IPS-18c (cell line): ENCODE results near the gene LORICRIN.

Experiments used
- H3K4me3 ChIP-seq: 2 replicates; pipeline ENCODE4 v1.7.0; 2013; ENCODE audit warnings: low read depth, mild to moderate bottlenecking, low read length, moderate library complexity; ENCODE audit not compliant: insufficient read depth
- H3K9me3 ChIP-seq: one replicate; pipeline ENCODE4 v1.6.1; 2013; ENCODE audit warnings: mild to moderate bottlenecking, low read length, moderate library complexity; ENCODE audit not compliant: control insufficient read depth, insufficient read depth

LORICRIN gene

GRCh38 chr1:153245466-153245865 lies 14.0 kb upstream of the LORICRIN start:
- H3K4me3 ChIP-seq = no peak overlapping the region
- H3K9me3 ChIP-seq = no peaks in the 10 kb centered on the region

DNA sequence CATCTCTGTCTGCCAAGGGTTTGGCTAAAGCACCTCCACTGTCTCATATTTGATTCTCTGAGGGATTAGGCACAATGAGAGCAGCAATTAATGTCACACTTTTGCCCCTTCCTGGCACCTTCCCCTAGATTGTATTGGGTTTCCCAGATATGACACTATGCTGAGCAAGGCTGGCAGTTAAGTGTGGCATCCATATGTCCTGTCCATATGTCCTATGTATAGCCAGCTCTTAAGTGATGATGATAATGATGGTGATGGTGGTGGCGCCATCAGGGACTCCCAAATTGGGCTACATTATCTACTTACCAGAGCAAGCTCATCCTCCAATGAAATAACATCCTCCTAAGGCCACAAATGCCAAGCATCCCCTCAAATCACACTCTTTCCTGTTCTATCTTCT lies 13.5 kb upstream of the LORICRIN start:
- H3K4me3 ChIP-seq = no peak overlapping the region
- H3K9me3 ChIP-seq = no peaks in the 10 kb centered on the region

DNA sequence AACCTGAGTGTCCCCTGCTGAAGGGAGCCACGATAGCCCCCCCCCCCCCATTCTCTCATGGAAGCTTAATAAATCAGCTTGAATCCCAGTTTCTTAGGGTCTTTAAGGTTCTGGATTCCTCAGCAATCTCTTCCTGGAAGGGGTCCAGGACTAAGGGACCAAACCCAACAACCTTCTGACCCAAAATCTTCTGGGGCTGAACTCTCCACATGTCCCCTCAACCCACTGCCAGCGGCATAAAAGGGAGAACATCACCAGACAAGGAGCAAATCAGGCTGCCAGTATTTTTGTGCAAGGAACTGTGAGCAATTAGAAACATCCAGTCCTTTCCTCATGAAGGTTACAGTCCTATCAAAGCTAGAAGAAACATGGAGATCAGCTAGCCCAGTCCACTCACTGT lies 12.7 kb upstream of the LORICRIN start:
- H3K4me3 ChIP-seq = no peak overlapping the region
- H3K9me3 ChIP-seq = no peaks in the 10 kb centered on the region

DNA sequence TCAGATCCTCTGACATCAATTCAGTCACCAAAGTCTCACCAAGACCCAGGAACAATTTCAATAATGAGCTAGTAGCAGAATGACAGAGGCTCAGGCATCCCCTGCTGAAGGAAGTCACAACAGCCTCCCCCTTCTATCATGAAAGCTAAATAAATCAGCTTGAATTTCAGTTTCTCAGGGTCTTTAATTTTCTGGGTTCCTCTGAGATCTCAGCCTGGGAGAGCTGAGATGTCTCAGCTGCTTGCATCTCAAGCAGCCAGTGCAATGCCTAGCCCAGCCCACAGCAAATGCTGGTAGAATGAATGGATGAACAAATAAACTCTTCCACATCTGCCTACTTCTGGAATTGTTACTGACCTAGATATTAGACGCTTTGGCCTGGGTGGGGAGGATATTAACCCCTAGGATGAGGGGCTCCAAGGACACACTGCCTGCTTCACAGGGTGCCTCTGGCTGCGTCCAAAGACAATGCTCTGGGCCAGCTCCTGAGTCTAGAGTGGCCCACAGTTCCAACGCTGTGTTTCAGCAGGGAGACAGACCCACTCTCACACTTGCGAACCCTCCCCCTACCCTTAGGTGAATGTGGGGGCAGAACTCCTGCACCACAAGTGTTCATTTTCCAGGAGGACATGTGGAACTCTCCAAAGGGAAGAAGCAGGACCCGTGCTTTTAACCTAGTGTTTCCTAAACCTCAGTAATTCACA lies 11.2 kb upstream of the LORICRIN start:
- H3K9me3 ChIP-seq = no peaks in the 10 kb centered on the region
- no peak overlapping the region for H3K4me3 ChIP-seq

GRCh38 chr1:153250166-153250565 lies 9.3 kb upstream of the LORICRIN start:
- H3K4me3 ChIP-seq = no peak overlapping the region
- H3K9me3 ChIP-seq = no peaks in the 10 kb centered on the region

- no peaks in the 10 kb centered on the region for H3K9me3 ChIP-seq
- no peak overlapping the region for H3K4me3 ChIP-seq
These were observed 8.4 kb upstream of the LORICRIN start for GRCh38 chr1:153251087-153251486.

DNA sequence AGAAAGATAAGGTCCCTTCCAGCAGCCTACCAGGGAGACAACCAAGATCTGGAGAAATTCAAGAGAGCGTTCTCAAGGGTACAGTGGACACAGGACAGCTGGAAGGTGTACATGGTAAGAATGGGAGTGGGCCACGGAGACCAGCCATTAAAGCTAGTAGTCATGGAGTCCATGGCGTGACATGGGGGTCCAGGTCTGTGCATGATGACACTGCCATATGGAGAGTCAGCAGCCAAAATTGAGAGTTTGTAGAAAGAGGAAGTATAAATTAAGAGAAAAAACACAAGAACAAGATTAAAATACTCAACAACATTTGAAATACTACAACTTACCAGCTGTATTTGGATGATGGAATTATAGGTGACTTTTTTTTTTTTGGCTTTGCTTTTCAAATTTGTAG lies 7.9 kb upstream of the LORICRIN start:
- H3K9me3 ChIP-seq = no peaks in the 10 kb centered on the region
- H3K4me3 ChIP-seq = no peak overlapping the region

DNA sequence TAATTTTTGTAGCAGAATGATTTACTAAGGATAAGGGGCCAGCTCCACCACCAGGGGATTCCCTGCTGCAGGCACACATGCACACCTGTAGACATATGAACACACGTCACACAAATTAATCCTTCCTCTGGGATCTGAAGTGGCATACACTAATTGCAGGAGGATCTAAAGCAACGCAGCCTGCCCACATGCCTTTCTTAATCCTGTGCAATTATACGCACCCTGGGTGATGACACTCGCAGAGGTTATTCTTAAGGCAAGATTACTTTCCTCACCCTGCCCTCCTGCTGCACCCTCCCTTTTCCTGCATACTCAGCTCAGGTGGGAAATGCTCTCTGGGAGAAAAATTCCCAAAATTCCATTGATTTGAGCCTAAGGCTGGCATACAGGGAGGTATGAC lies 7.5 kb upstream of the LORICRIN start:
- Histone ChIP-seq H3K9me3 (no peaks in the 10 kb centered on the region), H3K4me3 (no peak overlapping the region)

DNA sequence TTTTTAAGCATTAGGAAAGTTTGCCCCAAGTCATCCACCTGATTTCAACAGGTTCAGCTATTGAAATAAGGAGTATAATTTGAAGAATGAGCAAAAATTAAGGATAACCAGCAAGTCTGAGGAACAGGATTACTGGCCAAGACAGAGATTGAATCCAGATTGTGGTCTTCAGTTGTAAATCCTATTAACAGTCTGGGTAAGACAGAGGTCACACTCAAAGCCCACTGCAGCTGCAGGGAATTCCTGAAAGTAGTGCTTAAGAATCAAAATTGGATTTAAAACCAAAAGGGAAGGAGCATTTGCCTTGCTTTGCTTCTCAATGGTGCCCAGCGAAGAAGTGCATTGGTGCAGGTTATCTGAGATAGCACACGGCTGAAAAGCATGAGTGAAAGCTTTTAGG lies 6.4 kb upstream of the LORICRIN start:
- Histone ChIP-seq H3K9me3 (no peaks in the 10 kb centered on the region), H3K4me3 (no peak overlapping the region)

DNA sequence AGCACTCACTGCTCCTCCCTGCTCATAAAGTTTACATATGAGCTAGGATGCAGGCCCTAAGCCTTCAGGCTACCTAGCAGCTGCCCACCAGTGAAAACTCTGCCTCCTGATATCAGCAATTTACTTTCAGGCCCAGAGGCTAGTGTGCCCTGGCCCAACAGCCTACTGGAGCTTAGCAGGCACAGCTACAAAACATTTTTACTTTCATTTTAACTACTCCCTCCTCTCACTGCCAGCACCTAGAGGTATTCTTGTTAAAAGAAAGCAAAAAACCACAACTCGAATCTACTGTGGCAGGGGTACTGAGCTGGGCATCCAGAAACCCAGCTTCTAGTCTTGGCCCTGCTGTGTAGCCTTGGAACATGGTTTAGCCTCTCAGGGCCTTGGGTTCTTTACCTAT lies 5.8 kb upstream of the LORICRIN start:
- Histone ChIP-seq H3K4me3 (no peak overlapping the region), H3K9me3 (no peaks in the 10 kb centered on the region)

DNA sequence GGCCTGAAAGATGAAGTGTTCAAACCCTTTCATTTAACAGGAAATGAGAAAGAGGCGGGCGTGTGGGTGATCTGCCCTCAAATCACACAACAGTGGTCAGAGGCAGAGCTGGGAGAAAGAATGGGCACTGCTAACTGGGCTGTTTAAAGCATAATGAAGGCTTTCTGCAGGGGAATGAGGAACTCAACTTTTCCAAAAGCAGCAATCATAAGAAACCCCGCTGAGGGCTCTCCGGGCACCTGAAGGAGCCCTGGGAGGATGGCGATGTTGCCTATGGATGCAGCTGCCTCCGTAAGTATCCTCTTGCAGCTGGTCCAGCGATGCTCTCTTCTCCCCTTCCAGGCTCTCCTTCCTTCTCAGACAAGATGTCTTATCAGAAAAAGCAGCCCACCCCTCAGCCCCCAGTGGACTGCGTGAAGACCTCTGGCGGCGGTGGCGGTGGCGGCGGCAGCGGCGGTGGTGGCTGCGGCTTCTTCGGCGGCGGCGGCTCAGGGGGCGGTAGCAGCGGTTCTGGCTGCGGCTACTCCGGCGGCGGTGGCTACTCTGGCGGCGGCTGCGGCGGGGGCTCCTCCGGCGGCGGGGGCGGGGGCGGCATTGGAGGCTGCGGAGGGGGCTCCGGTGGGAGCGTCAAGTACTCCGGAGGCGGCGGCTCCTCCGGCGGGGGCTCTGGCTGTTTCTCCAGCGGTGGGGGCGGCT lies 1.2 kb downstream of the LORICRIN start:
- Histone ChIP-seq H3K4me3 (peak overlapping the region; percentile 45; the same call in 1 of the 2 replicates), H3K9me3 (no peaks in the 10 kb centered on the region)

DNA sequence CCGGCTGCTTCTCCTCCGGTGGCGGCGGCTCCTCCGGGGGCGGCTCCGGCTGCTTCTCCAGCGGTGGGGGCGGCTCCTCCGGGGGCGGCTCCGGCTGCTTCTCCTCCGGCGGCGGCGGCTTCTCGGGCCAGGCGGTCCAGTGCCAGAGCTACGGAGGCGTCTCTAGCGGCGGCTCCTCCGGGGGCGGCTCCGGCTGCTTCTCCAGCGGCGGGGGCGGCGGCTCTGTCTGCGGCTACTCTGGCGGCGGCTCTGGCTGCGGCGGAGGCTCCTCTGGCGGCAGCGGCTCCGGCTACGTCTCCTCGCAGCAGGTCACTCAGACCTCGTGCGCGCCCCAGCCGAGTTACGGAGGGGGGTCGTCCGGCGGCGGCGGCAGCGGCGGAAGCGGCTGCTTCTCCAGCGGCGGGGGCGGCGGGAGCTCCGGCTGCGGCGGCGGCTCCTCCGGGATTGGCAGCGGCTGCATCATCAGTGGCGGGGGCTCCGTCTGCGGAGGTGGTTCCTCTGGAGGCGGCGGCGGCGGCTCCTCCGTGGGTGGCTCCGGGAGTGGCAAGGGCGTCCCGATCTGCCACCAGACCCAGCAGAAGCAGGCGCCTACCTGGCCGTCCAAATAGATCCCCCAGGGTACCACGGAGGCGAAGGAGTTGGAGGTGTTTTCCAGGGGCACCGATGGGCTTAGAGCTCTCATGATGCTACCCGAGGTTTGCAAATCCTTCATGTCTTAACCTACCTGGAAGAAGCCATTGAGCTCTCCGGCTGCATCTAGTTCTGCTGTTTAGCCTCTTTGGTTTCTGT lies 2.0 kb downstream of the LORICRIN start:
- peak overlapping the region; percentile 45 for H3K4me3 ChIP-seq
- H3K9me3 ChIP-seq = no peaks in the 10 kb centered on the region

DNA sequence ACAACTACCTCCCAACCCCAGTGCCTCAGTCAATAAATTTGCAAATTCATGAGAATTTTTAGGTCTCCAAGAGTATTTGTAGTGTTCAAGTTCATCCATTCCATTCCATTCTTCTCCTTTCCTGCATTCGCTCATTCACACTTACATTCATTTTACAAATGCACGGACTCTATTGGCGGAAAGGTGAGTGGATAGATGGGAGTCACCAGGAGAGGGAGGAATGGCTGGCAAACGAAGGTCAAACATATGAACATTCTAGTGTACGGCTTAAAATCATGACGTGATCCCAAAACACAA lies 2.5 kb downstream of the LORICRIN start:
- Histone ChIP-seq H3K4me3 (peak overlapping the region; percentile 45), H3K9me3 (no peaks in the 10 kb centered on the region)

- H3K4me3 ChIP-seq = no peak overlapping the region
- H3K9me3 ChIP-seq = no peaks in the 10 kb centered on the region
These were observed 3.1 kb downstream of the LORICRIN start for GRCh38 chr1:153262462-153263157.

DNA sequence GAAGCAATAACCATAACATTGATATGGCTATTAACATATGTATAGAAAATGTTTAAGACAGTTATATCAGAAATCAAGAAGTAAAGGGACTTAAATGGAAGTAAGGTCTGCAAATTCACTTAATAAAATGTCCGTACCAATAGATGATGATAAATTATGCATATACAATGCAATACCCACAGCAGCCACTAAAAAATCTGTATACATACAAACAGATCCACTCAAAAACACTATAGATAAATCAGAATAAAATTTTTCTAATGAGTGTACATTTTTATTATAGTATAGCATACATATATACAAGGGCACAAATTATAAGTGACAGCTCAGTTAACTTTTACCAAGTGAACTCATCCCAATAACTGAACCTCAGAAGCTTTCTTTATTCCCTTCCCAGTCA lies 6.0 kb downstream of the LORICRIN start:
- no peaks in the 10 kb centered on the region for H3K9me3 ChIP-seq

DNA sequence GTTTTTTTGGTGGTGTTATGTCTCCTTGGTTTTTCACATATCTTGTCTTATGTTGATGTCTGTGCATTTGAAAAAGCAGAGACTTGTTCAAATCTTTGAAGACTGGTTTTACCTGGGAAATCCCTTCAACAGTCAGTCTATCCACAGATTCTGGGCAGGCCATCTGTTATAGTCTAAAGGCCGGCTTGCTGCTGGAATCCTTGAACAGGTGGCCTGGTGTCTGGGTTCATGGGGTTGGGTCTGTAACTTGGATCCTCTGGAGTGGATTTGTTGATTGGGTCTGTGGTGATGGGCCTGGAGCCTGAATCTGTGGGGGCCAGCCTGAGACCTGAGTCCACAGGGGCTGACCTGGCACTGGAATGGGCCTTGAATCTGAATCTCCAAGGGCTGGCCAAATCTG lies 12.2 kb downstream of the LORICRIN start:
- Histone ChIP-seq H3K4me3 (no peak overlapping the region), H3K9me3 (no peaks in the 10 kb centered on the region)

More for the DNA sequence above, 6.0 kb downstream of the LORICRIN start:
- no peak overlapping the region for H3K4me3 ChIP-seq

GRCh38 chr1:153272186-153272585 lies 12.7 kb downstream of the LORICRIN start:
- H3K4me3 ChIP-seq = no peak overlapping the region

GRCh38 chr1:153277852-153278251 lies 18.4 kb downstream of the LORICRIN start:
- Histone ChIP-seq H3K9me3 (no peaks in the 10 kb centered on the region), H3K4me3 (no peak overlapping the region)

More at GRCh38 chr1:153272186-153272585, 12.7 kb downstream of the LORICRIN start:
- no peaks in the 10 kb centered on the region for H3K9me3 ChIP-seq
